Measurements from ENCODE around the gene HHAT. TPM values are rescaled to one million over a fixed set of nuclear protein-coding genes. Genes with fewer than 3 reads are reported as not detected.

Gene HHAT
- total and polyA plus RNA-seq, 9 of the 15 experiments (the other 6 are each of a cell fraction or from before 2014, with no cell fraction given): 0.07 to 0.16 (median 0.13) TPM; not detected in 1

GRCh38 chr1:210582205-210582970 is 253.7 kb downstream of the HHAT start (continued):
- TF ChIP-seq YY1 (IDR thresholded peaks at IDR 0.05; ENCODE audit: borderline replicate concordance in 1 of 3, control insufficient read depth in 1 of 3, extremely low read depth in 1 of 3, insufficient read depth in 3 of 3, insufficient read length in 1 of 3, insufficient replicate concordance in 2 of 3, low read depth in 1 of 3, low read length in 2 of 3): no peak
- no peak for TF ChIP-seq SP2 (IDR thresholded peaks at IDR 0.05; ENCODE audit: extremely low read depth, low read depth, low read length, poor library complexity, severe bottlenecking)
- TF ChIP-seq COPS2 (conservative IDR thresholded peaks at IDR 0.05): no peak
- peak; percentile 29 for TF ChIP-seq MEIS2 (IDR thresholded peaks at IDR 0.05; ENCODE audit: partially characterized antibody)

GRCh38 chr1:210584439-210585113 is 255.9 kb downstream of the HHAT start:
- ChIA-PET CTCF (ENCODE audit: low intra/inter-chr PET ratio) (interaction anchor here (0.6 to 2.4 kb wide), 4 partner anchors 55 to 929 kb away, joined by 3 to 26 read pairs (median 6); partner anchors contain the start of gene KCNH1), POLR2A (no interaction called here)
- FAIRE-seq (peak; percentile 95), ATAC-seq (peak; percentile 99), DNase-seq (ENCODE audit: extremely low read depth in 1 of 4, low spot score in 3 of 4) (peak; percentile 67 to 84 (median 74))
- H2AFZ ChIP-seq (ENCODE audit: low read depth, low read length): no peak overlapping the region
- H4K20me1 ChIP-seq (replicated peaks; ENCODE audit: control insufficient read depth, insufficient read depth, low read length): no peaks in the 10 kb centered on the region
- no TSS peak for BruUV-seq (replicated peaks)
- H3K27me3 ChIP-seq (ENCODE audit: control insufficient read depth in 2 of 2, insufficient read depth in 2 of 2, low read length in 2 of 2): no peaks in the 10 kb centered on the region
- no peaks in the 10 kb centered on the region for H3K9me3 ChIP-seq (replicated peaks; ENCODE audit: control insufficient read depth, insufficient read depth, low read depth, low read length)
- H3K4me3 ChIP-seq: no peak overlapping the region
- H3K79me2 ChIP-seq (ENCODE audit: control insufficient read depth, insufficient read depth, low read length): no peaks in the 10 kb centered on the region
- no peaks in the 10 kb centered on the region; a peak in 1 of 5 replicates for H3K4me1 ChIP-seq (replicated peaks in 1 of 2; ENCODE audit: control insufficient read depth in 2 of 2, insufficient read depth in 2 of 2, low read length in 2 of 2)
- no peak overlapping the region for H3K27ac ChIP-seq (ENCODE audit: extremely low read depth, low read depth, low read length)
- no peaks in the 10 kb centered on the region for H3K9me1 ChIP-seq (ENCODE audit: control insufficient read depth, insufficient read depth, low read length)
- no peak overlapping the region for H3K9ac ChIP-seq (ENCODE audit: insufficient read depth in 1 of 2, low read depth in 2 of 2, low read length in 2 of 2)
- in situ Hi-C loops (cut with MboI): loop anchor here (25.0 kb wide), 1 partner anchor 1078 kb away; no protein-coding TSS in a partner anchor
- no peak overlapping the region for H3K4me2 ChIP-seq (ENCODE audit: insufficient read depth, low read length)
- H3K36me3 ChIP-seq (ENCODE audit: control insufficient read depth, insufficient read depth, low read length): no peaks in the 10 kb centered on the region
- intact Hi-C loops (cut with micrococcal nuclease): loop anchor here (1.0 to 10.0 kb wide), 4 partner anchors 137 to 1070 kb away; partner anchors contain the start of gene KCNH1
- 0% methylated on average over 3 of the region's 3 CpGs for WGBS (ENCODE audit: insufficient coverage, low coverage, missing lambda C conversion rate)
- TF ChIP-seq ZNF384 (IDR thresholded peaks at IDR 0.05; ENCODE audit: low read depth, low read length) (0 out of 2 replicates have a peak, but pooled peaks have one; percentile 27), TOE1 (IDR thresholded peaks at IDR 0.05; ENCODE audit: borderline replicate concordance) (no peak), TOE1 (CRISPR knock-in tag; IDR thresholded peaks at IDR 0.05; ENCODE audit: borderline replicate concordance, low read depth) (no peak), RAD21 (CRISPR knock-in tag; conservative IDR thresholded peaks at IDR 0.05 in 1 of 2, IDR thresholded peaks at IDR 0.05 in 1 of 2) (peak; percentile 86 to 89), MEIS2 (IDR thresholded peaks at IDR 0.05; ENCODE audit: partially characterized antibody) (peak; percentile 38), ARID2 (IDR thresholded peaks at IDR 0.05) (0 out of 2 replicates have a peak, but pooled peaks have one; percentile 23), ZBTB8A (IDR thresholded peaks at IDR 0.05; ENCODE audit: partially characterized antibody) (no peak), ZFP36 (IDR thresholded peaks at IDR 0.05; ENCODE audit: low read depth, low read length, partially characterized antibody) (no peak), NFE2 (IDR thresholded peaks at IDR 0.05; ENCODE audit: low read depth) (peak; percentile 89), ZNF316 (IDR thresholded peaks at IDR 0.05) (peak; percentile 63), MIER1 (IDR thresholded peaks at IDR 0.05; ENCODE audit: low read depth) (no peak), TAF15 (IDR thresholded peaks at IDR 0.05; ENCODE audit: low read depth, low read length) (no peak), ADNP (tag; IDR thresholded peaks at IDR 0.05) (no peak), MAFK (IDR thresholded peaks at IDR 0.05; ENCODE audit: low read length) (peak; percentile 56), MECOM (CRISPR knock-in tag; IDR thresholded peaks at IDR 0.05) (no peak)
